ELF-1 (cell line): ENCODE results near the gene C12orf50.
"Not testable (repeated sequence)": the region's sequence is repeated elsewhere in the genome, so short reads cannot be mapped to it uniquely, and the experiment has no call there.

ENCODE experiments used
- DNase-seq: peaks from one replicate; pipeline ENCODE4 v3.0.0-alpha.2; 2016; ENCODE audit warnings: low read depth, low spot score

The C12orf50 gene

GRCh38 chr12:87988534-87988933, 40.7 kb downstream of the C12orf50 start:
- DNase-seq: no peak

- DNase-seq: no peak
Observed at GRCh38 chr12:87985069-87985675, 44.0 kb downstream of the C12orf50 start.

GRCh38 chr12:87982208-87982607, 47.0 kb downstream of the C12orf50 start:
- no peak for DNase-seq

GRCh38 chr12:87981495-87981894, 47.7 kb downstream of the C12orf50 start:
- DNase-seq: no peak

GRCh38 chr12:87975879-87976278, 53.3 kb downstream of the C12orf50 start:
- DNase-seq: no peak

- no peak for DNase-seq
Observed at GRCh38 chr12:87967871-87968270, 61.3 kb downstream of the C12orf50 start.

GRCh38 chr12:87960566-87960965, 68.6 kb downstream of the C12orf50 start:
- no peak for DNase-seq

- not testable (repeated sequence) for DNase-seq
Observed at GRCh38 chr12:87954028-87954427, 75.2 kb downstream of the C12orf50 start.

GRCh38 chr12:87953256-87953860, 75.8 kb downstream of the C12orf50 start:
- DNase-seq: no peak

GRCh38 chr12:87952850-87953249, 76.4 kb downstream of the C12orf50 start:
- DNase-seq: peak; percentile 19

GRCh38 chr12:87952223-87952622, 77.0 kb downstream of the C12orf50 start:
- no peak for DNase-seq

GRCh38 chr12:87943762-87944161, 85.4 kb downstream of the C12orf50 start:
- no peak for DNase-seq

GRCh38 chr12:87943023-87943422, 86.2 kb downstream of the C12orf50 start:
- DNase-seq: no peak

- DNase-seq: no peak
Observed at GRCh38 chr12:87939182-87939581, 90.0 kb downstream of the C12orf50 start.

- no peak for DNase-seq
Observed at GRCh38 chr12:87935216-87935615, 94.0 kb downstream of the C12orf50 start.

GRCh38 chr12:87933991-87934390, 95.2 kb downstream of the C12orf50 start:
- no peak for DNase-seq

GRCh38 chr12:87931812-87932211, 97.4 kb downstream of the C12orf50 start:
- no peak for DNase-seq

- DNase-seq: no peak
Observed at GRCh38 chr12:87930627-87931026, 98.6 kb downstream of the C12orf50 start.
